ENCODE data around the gene TM4SF4. TPM values are rescaled to one million over a fixed set of nuclear protein-coding genes. Genes with fewer than 3 reads are reported as not detected.

TM4SF4 gene
- total and polyA plus RNA-seq, 7 donors, result 0.92 to 17.1 (median 5.0) TPM; not detected in 1

DNA sequence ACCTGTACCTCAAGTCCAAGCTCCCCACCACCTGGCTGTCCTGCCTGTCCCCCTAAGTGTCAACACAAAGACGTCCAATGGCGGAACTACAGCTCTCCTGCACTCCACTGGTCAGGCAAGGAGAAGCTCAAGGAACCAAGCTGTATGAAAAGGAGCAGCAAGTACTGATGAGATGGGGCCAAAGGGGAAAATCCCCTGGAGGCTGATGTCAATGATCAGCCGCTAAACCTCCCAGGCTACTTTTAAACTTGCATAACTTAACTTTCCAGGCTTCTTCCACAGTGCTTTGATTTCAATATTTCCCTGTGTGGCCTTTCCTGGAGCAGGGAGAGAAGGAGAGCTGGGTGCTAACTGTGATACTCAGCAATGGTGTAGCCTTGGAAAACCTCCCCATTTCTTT lies 35.0 kb downstream of the TM4SF4 start:
- TF ChIP-seq POLR2A (IDR thresholded peaks at IDR 0.05) (no peak), POLR2AphosphoS5 (IDR thresholded peaks at IDR 0.05) (no peak), EP300 (IDR thresholded peaks at IDR 0.05) (no peak)
- TF ChIP-seq, protein P1, sequence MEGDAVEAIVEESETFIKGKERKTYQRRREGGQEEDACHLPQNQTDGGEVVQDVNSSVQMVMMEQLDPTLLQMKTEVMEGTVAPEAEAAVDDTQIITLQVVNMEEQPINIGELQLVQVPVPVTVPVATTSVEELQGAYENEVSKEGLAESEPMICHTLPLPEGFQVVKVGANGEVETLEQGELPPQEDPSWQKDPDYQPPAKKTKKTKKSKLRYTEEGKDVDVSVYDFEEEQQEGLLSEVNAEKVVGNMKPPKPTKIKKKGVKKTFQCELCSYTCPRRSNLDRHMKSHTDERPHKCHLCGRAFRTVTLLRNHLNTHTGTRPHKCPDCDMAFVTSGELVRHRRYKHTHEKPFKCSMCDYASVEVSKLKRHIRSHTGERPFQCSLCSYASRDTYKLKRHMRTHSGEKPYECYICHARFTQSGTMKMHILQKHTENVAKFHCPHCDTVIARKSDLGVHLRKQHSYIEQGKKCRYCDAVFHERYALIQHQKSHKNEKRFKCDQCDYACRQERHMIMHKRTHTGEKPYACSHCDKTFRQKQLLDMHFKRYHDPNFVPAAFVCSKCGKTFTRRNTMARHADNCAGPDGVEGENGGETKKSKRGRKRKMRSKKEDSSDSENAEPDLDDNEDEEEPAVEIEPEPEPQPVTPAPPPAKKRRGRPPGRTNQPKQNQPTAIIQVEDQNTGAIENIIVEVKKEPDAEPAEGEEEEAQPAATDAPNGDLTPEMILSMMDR (IDR thresholded peaks at IDR 0.05), result no peak

DNA sequence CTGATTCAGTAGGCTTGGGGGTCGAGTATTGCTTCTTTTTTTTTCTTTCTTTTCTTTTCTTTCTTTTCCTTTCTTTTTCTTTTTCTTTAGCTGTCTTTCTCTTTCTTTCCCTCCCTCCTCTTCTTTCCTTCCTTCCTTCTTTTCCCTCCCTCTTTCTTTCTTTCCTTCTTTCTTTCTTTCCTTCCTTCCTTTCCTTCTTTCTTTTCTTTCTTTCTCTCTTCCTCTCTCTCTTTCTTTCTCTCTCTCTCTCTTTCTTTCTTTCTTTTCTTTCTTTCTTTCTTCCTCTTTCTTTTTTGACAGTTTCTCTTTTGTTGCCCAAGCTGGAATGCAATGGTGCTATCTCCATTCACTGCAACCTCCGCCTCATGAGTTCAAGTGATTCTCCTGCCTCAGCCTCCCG lies 36.0 kb downstream of the TM4SF4 start:
- 83 to 90% methylated on average over 3 of the region's 3 CpGs for WGBS, 2 donors
- TF ChIP-seq, protein P1 (IDR thresholded peaks at IDR 0.05), result no peak
- TF ChIP-seq EP300 (IDR thresholded peaks at IDR 0.05), result no peak
- no peaks in the 10 kb centered on the region for H3K27me3 ChIP-seq
- peaks cover 0 to 15% (median 12%) of the 10 kb centered on the region in 4 donors for H3K4me1 ChIP-seq
- no peaks in the 10 kb centered on the region for H3K9me3 ChIP-seq
- H3K36me3 ChIP-seq, result no peaks in the 10 kb centered on the region
- no peak overlapping the region for H3K27ac ChIP-seq
- intact Hi-C loops (cut with DNase I), result loop anchor here (5.0 kb wide), 2 partner anchors 262 to 302 kb away; partner anchors contain the start of gene RNF13
- DNase-seq, result no peak
- no peak overlapping the region for H3K4me3 ChIP-seq

More for the DNA sequence above, 35.0 kb downstream of the TM4SF4 start:
- Histone ChIP-seq H3K27me3 (no peaks in the 10 kb centered on the region), H3K36me3 (no peaks in the 10 kb centered on the region), H3K9me3 (no peaks in the 10 kb centered on the region), H3K27ac (no peak overlapping the region), H3K4me1 (peaks cover 0 to 15% (median 12%) of the 10 kb centered on the region in 4 donors), H3K4me3 (no peak overlapping the region)
- no peak for DNase-seq
- intact Hi-C loops (cut with DNase I), result no loop called here
- WGBS, 2 donors, result 90 to 92% methylated on average over 3 of the region's 3 CpGs

DNA sequence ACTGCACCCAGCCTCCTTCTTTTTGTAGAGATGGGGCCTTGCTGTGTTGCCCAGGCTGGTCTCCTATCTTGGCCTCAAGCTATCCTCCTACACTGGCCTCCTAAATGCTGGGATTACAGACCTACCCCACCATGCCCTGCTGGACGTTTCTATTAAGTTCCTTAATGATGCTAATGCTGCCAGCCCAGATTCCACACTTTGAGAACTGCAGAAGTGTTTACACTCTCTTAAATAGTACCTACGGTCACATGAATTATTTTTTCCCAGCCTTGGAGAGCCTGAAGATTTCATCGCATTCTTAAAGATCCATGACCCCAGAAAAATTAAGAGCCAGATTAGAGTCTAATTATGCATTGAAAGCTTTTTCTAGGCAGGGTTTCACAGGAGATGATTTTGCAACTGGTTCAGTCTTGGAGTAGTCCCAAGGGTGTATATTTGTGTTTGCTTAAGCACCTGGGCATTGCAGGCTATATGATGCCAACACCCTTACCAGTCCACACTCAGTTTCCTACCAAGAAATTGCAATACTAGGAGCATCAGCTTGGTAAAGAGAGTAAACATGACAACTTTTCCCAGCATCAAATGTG lies 36.6 kb downstream of the TM4SF4 start:
- peaks cover 0 to 15% (median 12%) of the 10 kb centered on the region in 4 donors for H3K4me1 ChIP-seq
- 29 to 71% methylated on average over 3 of the region's 3 CpGs for WGBS, 2 donors
- no peaks in the 10 kb centered on the region for H3K9me3 ChIP-seq
- no peak overlapping the region for H3K4me3 ChIP-seq
- TF ChIP-seq EP300 (IDR thresholded peaks at IDR 0.05) (no peak), POLR2AphosphoS5 (IDR thresholded peaks at IDR 0.05) (no peak), POLR2A (IDR thresholded peaks at IDR 0.05) (no peak)
- TF ChIP-seq, protein P1 (IDR thresholded peaks at IDR 0.05), result no peak
- no peaks in the 10 kb centered on the region for H3K27me3 ChIP-seq
- intact Hi-C loops (cut with DNase I), result loop anchor here (5.0 kb wide), 2 partner anchors 261 to 301 kb away; partner anchors contain the start of gene RNF13
- DNase-seq, result no peak
- H3K36me3 ChIP-seq, result peaks cover 0 to 1% (median 0%) of the 10 kb centered on the region in 4 donors
- no peak overlapping the region for H3K27ac ChIP-seq

DNA sequence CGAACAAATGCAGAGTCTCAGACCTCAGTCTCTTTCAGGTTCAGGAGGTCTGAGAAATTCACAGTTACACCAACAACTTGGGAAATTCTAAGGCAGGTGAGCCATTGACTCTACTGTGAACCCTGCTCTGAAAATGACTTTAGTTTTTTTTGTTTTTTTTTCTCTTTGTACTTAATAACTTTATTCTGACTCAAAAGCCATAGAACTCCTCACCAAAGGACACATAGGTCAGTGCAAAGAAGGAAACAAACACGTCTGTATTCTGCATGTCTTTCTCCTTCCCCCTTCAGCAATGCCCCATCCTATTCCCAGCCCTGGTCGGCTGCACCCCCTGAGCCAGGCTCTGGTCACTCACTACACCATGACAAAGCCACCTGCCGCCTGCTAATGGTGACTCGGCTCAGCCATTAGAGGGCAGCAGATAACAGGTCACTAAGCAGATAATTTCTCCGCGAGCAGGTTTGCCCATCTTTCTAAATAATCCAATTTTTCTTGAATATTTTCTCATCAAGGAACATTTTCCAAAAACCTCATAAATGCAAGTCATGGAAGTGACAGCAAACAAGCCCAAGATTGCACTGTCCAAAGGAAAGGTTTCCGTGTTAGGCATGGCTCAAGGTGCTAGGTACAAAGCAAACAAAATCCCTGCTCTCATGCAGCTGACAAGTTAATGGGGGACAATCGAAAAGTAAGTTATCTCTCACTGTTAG lies 37.7 kb downstream of the TM4SF4 start:
- WGBS, 2 donors, result 10 to 16% methylated on average over 9 of the region's 9 CpGs
- H3K4me1 ChIP-seq, result peaks cover 0 to 17% (median 11%) of the 10 kb centered on the region in 4 donors
- no peak for TF ChIP-seq EP300 (IDR thresholded peaks at IDR 0.05)
- TF ChIP-seq POLR2A (IDR thresholded peaks at IDR 0.05), result no peak
- TF ChIP-seq POLR2AphosphoS5 (IDR thresholded peaks at IDR 0.05), result no peak
- TF ChIP-seq, protein P1 (IDR thresholded peaks at IDR 0.05), result peak; percentile 67 to 81 (median 76)
- no peaks in the 10 kb centered on the region for H3K9me3 ChIP-seq
- DNase-seq, result peak; percentile 85
- intact Hi-C loops (cut with DNase I), result loop anchor here (1.0 to 5.0 kb wide), 3 partner anchors 205 to 300 kb away; partner anchors contain the start of gene RNF13
- H3K27ac ChIP-seq, result no peak overlapping the region
- H3K4me3 ChIP-seq, result no peak overlapping the region
- peaks cover 0 to 9% (median 0%) of the 10 kb centered on the region in 4 donors for H3K36me3 ChIP-seq
- no peaks in the 10 kb centered on the region for H3K27me3 ChIP-seq

All from sigmoid colon (tissue), 7 donors.